IMR-90 (cell line): ENCODE data around the gene SGSH. TPM values are rescaled to one million over a fixed set of nuclear protein-coding genes. Genes with fewer than 3 reads are reported as not detected.

Experiments used
- ATAC-seq: fragments of 200-7000 bp; cut with Tn5 transposase; 2 replicates; pipeline ENCODE4 v1.9.1; 2020; ENCODE audit warnings: low read depth, mild to moderate bottlenecking, moderate library complexity
- BruUV-seq: library from RNA; stranded (reverse); fragments of 400-500 nt; replicated peaks from 2 replicates; lab custom pipeline; 2021; lab: Mats Ljungman, UMichigan
- CTCF ChIA-PET: fragments of 300-600 bp; formaldehyde crosslinking; extraction: SDS; loops from one replicate; lab custom pipeline; 2021; ENCODE audit warnings: antibody characterized with exemption; lab: Yijun Ruan, JAX
- POLR2A ChIA-PET: fragments of 300-600 bp; sonication (Branson Sonifier 250); formaldehyde crosslinking; loops from one replicate; lab custom pipeline; 2022; ENCODE audit warnings: antibody characterized with exemption; ENCODE audit not compliant: unreplicated experiment; lab: Charles Lee
- DNase-seq: peaks from one replicate; pipeline ENCODE4 v3.0.0; 2013
- H2AFZ ChIP-seq: replicated peaks from 2 replicates; pipeline ENCODE3; 2013; ENCODE audit warnings: low read length, mild to moderate bottlenecking; ENCODE audit not compliant: poor library complexity
- H2AK5ac ChIP-seq: 2 replicates; pipeline ENCODE4 v1.6.1; 2013; ENCODE audit warnings: low read depth, low read length, inconsistent platforms
- H2AK9ac ChIP-seq: replicated peaks from 2 replicates; pipeline ENCODE3; 2013; ENCODE audit warnings: mild to moderate bottlenecking, low read depth, low read length, moderate library complexity; ENCODE audit not compliant: poor library complexity
- H2BK120ac ChIP-seq: 2 replicates; pipeline ENCODE4 v1.6.1; 2013; ENCODE audit warnings: low read depth, low read length, inconsistent platforms
- H2BK15ac ChIP-seq: 3 replicates; pipeline ENCODE4 v1.6.1; 2013; ENCODE audit warnings: low read depth, low read length, inconsistent platforms
- H2BK20ac ChIP-seq: 2 replicates; pipeline ENCODE4 v1.6.1; 2013; ENCODE audit warnings: low read depth, mild to moderate bottlenecking, inconsistent platforms, low read length, moderate library complexity
- H2BK5ac ChIP-seq: 2 replicates; pipeline ENCODE4 v1.6.1; 2013; ENCODE audit warnings: mild to moderate bottlenecking, low read depth, low read length, inconsistent platforms; ENCODE audit not compliant: poor library complexity, severe bottlenecking
- H3K14ac ChIP-seq: replicated peaks from 2 replicates; pipeline ENCODE4 v1.6.1; 2013; ENCODE audit warnings: low read depth, low read length, inconsistent platforms
- H3K18ac ChIP-seq: 2 replicates; pipeline ENCODE4 v1.6.1; 2013; ENCODE audit warnings: low read depth, low read length, control low read depth
- H3K23ac ChIP-seq: 2 replicates; pipeline ENCODE4 v1.6.1; 2013; ENCODE audit warnings: low read depth, low read length, inconsistent platforms
- H3K27ac ChIP-seq: 2 replicates; pipeline ENCODE4 v1.5.1; 2013; ENCODE audit warnings: mild to moderate bottlenecking, control low read depth, low read length; ENCODE audit not compliant: insufficient read depth
- H3K27me3 ChIP-seq: 2 replicates; pipeline ENCODE4 v1.6.1; 2013; ENCODE audit warnings: low read length; ENCODE audit not compliant: control insufficient read depth, insufficient read depth
- H3K36me3 ChIP-seq: 2 replicates; pipeline ENCODE4 v1.6.1; 2013; ENCODE audit warnings: low read length, mixed read lengths; ENCODE audit not compliant: control insufficient read depth, insufficient read depth
- H3K4ac ChIP-seq: 2 replicates; pipeline ENCODE4 v1.6.1; 2013; ENCODE audit warnings: low read depth, low read length, inconsistent platforms
- H3K4me1 ChIP-seq: 2 replicates; pipeline ENCODE4 v1.6.1; 2013; ENCODE audit warnings: low read length, mixed read lengths; ENCODE audit not compliant: control insufficient read depth, insufficient read depth
- H3K4me2 ChIP-seq: 2 replicates; pipeline ENCODE4 v1.6.1; 2013; ENCODE audit warnings: low read depth, mild to moderate bottlenecking, control low read depth, low read length, moderate library complexity
- H3K4me3 ChIP-seq: 2 replicates; pipeline ENCODE4 v1.5.1; 2013; ENCODE audit warnings: low read depth, mild to moderate bottlenecking, control low read depth, low read length, moderate library complexity; ENCODE audit not compliant: insufficient read depth
- H3K56ac ChIP-seq: 2 replicates; pipeline ENCODE4 v1.6.1; 2013; ENCODE audit warnings: low read length, inconsistent platforms; ENCODE audit not compliant: insufficient read depth; ENCODE audit errors: extremely low read depth
- H3K79me1 ChIP-seq, 2 experiments: 2 replicates each; pipeline ENCODE4 v1.6.1; 2013; ENCODE audit warnings: low read length in 2 of 2, inconsistent platforms in 1 of 2, low read depth in 1 of 2
- H3K9ac ChIP-seq: 2 replicates; pipeline ENCODE4 v1.6.1; 2013; ENCODE audit warnings: low read depth, low read length, control low read depth
- H3K9me1 ChIP-seq: 2 replicates; pipeline ENCODE4 v1.6.1; 2013; ENCODE audit warnings: low read length, inconsistent platforms; ENCODE audit not compliant: insufficient read depth
- H3K9me3 ChIP-seq: 2 replicates; pipeline ENCODE4 v1.6.1; 2013; ENCODE audit warnings: low read length; ENCODE audit not compliant: control insufficient read depth, insufficient read depth
- H4K20me1 ChIP-seq: 2 replicates; pipeline ENCODE4 v1.6.1; 2013; ENCODE audit warnings: low read length, inconsistent platforms; ENCODE audit not compliant: insufficient read depth
- H4K5ac ChIP-seq: 2 replicates; pipeline ENCODE4 v1.6.1; 2013; ENCODE audit warnings: mild to moderate bottlenecking, low read depth, low read length, control low read depth
- H4K8ac ChIP-seq, 2 experiments: 2 replicates each; pipeline ENCODE4 v1.6.1; 2013; ENCODE audit warnings: low read depth in 2 of 2, low read length in 2 of 2, control low read depth in 1 of 2, inconsistent platforms in 1 of 2
- H4K91ac ChIP-seq: 2 replicates; pipeline ENCODE4 v1.6.1; 2013; ENCODE audit warnings: low read depth, low read length, inconsistent platforms; ENCODE audit not compliant: insufficient read depth
- BHLHE40 ChIP-seq: fragments of 150-350 bp; IDR thresholded peaks from 2 replicates; pipeline ENCODE4 v1.6.1; 2016; ENCODE audit warnings: mild to moderate bottlenecking, low read depth, low read length
- FOS ChIP-seq: fragments of 150-350 bp; IDR thresholded peaks from 2 replicates; pipeline ENCODE4 v1.6.1; 2016; ENCODE audit warnings: low read depth, low read length
- MAFK ChIP-seq: IDR thresholded peaks from 2 replicates; pipeline ENCODE4 v1.6.1; 2012; ENCODE audit warnings: low read depth, low read length, improper control_type of control experiment
- POLR2A ChIP-seq: IDR thresholded peaks from 2 replicates; pipeline ENCODE4 v1.6.1; 2012; ENCODE audit warnings: mild to moderate bottlenecking, low read depth, low read length
- RCOR1 ChIP-seq: IDR thresholded peaks from 2 replicates; pipeline ENCODE4 v1.6.1; 2012; ENCODE audit warnings: mild to moderate bottlenecking, low read length, improper control_type of control experiment; ENCODE audit not compliant: insufficient replicate concordance
- SMC3 ChIP-seq: fragments of 150-350 bp; IDR thresholded peaks from 2 replicates; pipeline ENCODE4 v1.6.1; 2016; ENCODE audit warnings: low read depth, mild to moderate bottlenecking, antibody characterized with exemption, low read length, moderate library complexity
- WGBS, 2 experiments: methylation state at CpG; one replicate each; pipeline versions ENCODE4 v1.1.5 to v1.1.7; 2013; ENCODE audit warnings: missing lambda C conversion rate in 2 of 2; ENCODE audit not compliant: insufficient read length in 1 of 2; ENCODE audit errors: extremely low coverage in 2 of 2; 5-methylcytosine and 5-hydroxymethylcytosine counted together
- dilution Hi-C: fragments of 300-500 bp; cut with HindIII; formaldehyde crosslinking; loops from one replicate; pipeline ENCODE4 v1.14.3; 2018; ENCODE audit warnings: low sequenced_read_pairs; ENCODE audit not compliant: unreplicated experiment
- in situ Hi-C: fragments of 300-500 bp; cut with MboI; formaldehyde crosslinking; loops from 3 replicates; pipeline ENCODE4 v1.14.3; 2019; ENCODE audit warnings: low sequenced_read_pairs, inconsistent platforms, mixed read lengths
- intact Hi-C: fragments of 100-400 bp; cut with micrococcal nuclease; formaldehyde crosslinking; loops from 2 replicates; pipeline ENCODE4 v1.10.0; 2022
- polyA plus RNA-seq, 3 experiments: library from polyadenylated mRNA; depleted of rRNA; stranded (reverse); fragments of >200 nt; gene quantifications; 2 replicates each; pipeline ENCODE4 v1.2.3, GENCODE V29; 2012; ENCODE audit warnings: low replicate concordance in 1 of 3
- total RNA-seq: library from RNA; depleted of rRNA; stranded (reverse); fragments of >200 nt; gene quantifications from 2 replicates; pipeline ENCODE4 v1.2.3, GENCODE V29; 2012

Gene SGSH
- total and polyA plus RNA-seq, 2 of the 4 experiments (the other 2 are of a cell fraction): 3.0 to 41.5 TPM

DNA sequence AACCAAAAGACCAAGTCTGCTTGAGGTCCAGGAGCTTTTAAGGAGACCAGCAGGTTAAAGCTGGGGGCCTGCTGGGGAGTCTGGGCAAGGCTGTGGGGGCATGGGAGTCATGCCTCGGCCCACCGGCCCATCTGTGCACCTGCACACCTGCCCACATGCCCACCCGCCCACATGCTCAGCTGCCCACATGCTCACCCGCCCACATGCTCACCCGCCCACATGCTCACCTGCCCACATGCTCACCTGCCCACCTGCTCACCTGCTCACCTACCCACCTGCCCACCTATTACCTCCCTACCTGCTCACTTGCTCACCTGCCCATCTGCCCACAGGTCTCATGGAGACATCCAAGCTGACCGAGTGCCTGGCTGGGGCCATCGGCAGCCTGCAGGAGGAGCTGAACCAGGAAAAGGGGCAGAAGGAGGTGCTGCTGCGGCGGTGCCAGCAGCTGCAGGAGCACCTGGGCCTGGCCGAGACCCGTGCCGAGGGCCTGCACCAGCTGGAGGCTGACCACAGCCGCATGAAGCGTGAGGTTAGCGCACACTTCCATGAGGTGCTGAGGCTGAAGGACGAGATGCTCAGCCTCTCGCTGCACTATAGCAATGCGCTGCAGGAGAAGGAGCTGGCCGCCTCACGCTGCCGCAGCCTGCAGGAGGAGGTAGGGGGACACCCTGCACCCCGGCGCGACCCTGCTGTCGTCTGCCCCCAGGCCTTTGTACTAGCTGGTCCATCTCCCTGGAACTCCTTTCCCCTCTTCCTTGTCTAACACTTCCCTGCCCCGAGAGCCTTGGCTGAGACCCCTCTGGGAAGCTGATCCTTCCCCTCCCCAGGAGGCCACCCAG, 36.3 kb downstream of the SGSH start:
- no peak overlapping the region for H3K4ac ChIP-seq
- H2BK5ac ChIP-seq: no peak overlapping the region
- H3K4me3 ChIP-seq: no peak overlapping the region
- no peaks in the 10 kb centered on the region for H3K79me1 ChIP-seq
- no peak overlapping the region for H2BK20ac ChIP-seq
- H3K27ac ChIP-seq: no peak overlapping the region
- no peak overlapping the region for H4K91ac ChIP-seq
- H2AK5ac ChIP-seq: no peak overlapping the region
- H3K4me1 ChIP-seq: peaks cover 6% of the 10 kb centered on the region
- no peak overlapping the region for H2AK9ac ChIP-seq
- DNase-seq (no peak), ATAC-seq (no peak)
- no peak overlapping the region for H3K23ac ChIP-seq
- no peak overlapping the region for H2BK15ac ChIP-seq
- H3K9me3 ChIP-seq: no peaks in the 10 kb centered on the region
- no peak overlapping the region for H3K4me2 ChIP-seq
- H4K5ac ChIP-seq: no peak overlapping the region
- WGBS, 2 experiments: 88% methylated on average over 12 of the region's 26 CpGs; no CpG with 5 or more reads in 1 of the 2 experiments
- BruUV-seq: no TSS peak
- in situ Hi-C loops: no loop called here
- H4K8ac ChIP-seq: no peak overlapping the region
- POLR2A ChIA-PET: no interaction called here
- no peak overlapping the region for H3K18ac ChIP-seq
- CTCF ChIA-PET: interaction anchor here (1.5 kb wide), 1 partner anchor 12 kb away, joined by 3 read pairs; no protein-coding TSS in a partner anchor
- H3K9me1 ChIP-seq: no peaks in the 10 kb centered on the region; the same call in 1 of the 2 replicates
- no peak overlapping the region for H3K56ac ChIP-seq
- no peak for TF ChIP-seq POLR2A
- TF ChIP-seq RCOR1: no peak
- TF ChIP-seq BHLHE40: no peak
- no peak for TF ChIP-seq SMC3
- TF ChIP-seq MAFK: no peak
- TF ChIP-seq FOS: no peak
- H3K36me3 ChIP-seq: no peaks in the 10 kb centered on the region
- no peak overlapping the region for H3K9ac ChIP-seq
- no peak overlapping the region for H2BK120ac ChIP-seq
- H3K14ac ChIP-seq: no peak overlapping the region
- H2AFZ ChIP-seq: peak overlapping the region; percentile 14
- H3K27me3 ChIP-seq: peaks cover 21% of the 10 kb centered on the region
- dilution Hi-C loops: no loop called here
- no peaks in the 10 kb centered on the region for H4K20me1 ChIP-seq
- intact Hi-C loops: no loop called here
